ENCODE measurements around the gene HOXD8. TPM values are rescaled to one million over a fixed set of nuclear protein-coding genes. Genes with fewer than 3 reads are reported as not detected.

HOXD8 gene
- total and polyA plus RNA-seq, 8 donors: 0.32 to 2.9 (median 1.8) TPM

DNA sequence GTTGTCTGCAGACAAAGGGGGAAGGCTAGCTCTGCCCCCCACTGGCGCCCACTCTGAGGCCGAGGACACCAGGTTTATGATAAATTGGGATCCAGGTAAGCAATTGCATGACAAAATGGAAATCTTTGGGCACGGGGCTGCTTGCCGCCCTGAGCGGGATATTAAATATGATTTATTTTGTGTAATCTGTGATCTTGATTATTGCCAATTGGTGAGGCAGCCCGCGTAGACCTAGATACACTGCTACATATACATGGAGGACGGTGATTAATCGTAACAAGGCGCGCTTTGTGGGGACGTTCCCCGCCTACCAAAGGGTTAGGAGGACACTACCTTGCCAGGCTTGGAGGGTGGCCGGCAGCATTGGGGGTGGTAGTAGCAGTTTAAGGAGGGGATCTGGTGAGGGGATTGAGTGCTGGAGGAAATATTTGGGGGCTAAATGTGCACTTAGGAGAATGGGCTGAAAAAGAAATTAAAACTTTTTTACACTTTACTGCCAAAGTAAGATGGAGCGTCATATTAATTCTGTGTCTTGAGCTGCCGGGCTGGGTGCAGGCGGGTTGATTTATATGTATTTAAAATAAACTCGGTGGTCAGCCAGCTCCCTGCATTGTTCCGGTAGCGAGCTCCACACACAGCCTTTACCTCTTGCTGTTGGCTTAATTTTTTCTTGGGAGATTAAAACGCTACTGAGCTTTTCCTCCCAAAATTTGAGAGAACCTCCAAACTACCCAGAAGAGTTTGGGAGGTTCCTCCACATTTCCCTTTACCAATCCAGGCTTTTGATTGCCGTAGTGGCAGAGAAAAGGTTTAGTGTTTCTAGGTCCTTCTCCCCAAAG lies 31.7 kb downstream of the HOXD8 start:
- Histone ChIP-seq H3K36me3 (no peaks in the 10 kb centered on the region), H3K27me3 (peaks cover 100% of the 10 kb centered on the region in 2 donors), H3K4me1 (peaks cover 0 to 14% of the 10 kb centered on the region in 2 donors), H3K9me3 (no peaks in the 10 kb centered on the region), H3K27ac (no peak overlapping the region), H3K4me3 (no peak overlapping the region)
- ATAC-seq (no peak), DNase-seq (no peak)
- intact Hi-C loops (cut with DNase I): no loop called here
- TF ChIP-seq, protein P1, sequence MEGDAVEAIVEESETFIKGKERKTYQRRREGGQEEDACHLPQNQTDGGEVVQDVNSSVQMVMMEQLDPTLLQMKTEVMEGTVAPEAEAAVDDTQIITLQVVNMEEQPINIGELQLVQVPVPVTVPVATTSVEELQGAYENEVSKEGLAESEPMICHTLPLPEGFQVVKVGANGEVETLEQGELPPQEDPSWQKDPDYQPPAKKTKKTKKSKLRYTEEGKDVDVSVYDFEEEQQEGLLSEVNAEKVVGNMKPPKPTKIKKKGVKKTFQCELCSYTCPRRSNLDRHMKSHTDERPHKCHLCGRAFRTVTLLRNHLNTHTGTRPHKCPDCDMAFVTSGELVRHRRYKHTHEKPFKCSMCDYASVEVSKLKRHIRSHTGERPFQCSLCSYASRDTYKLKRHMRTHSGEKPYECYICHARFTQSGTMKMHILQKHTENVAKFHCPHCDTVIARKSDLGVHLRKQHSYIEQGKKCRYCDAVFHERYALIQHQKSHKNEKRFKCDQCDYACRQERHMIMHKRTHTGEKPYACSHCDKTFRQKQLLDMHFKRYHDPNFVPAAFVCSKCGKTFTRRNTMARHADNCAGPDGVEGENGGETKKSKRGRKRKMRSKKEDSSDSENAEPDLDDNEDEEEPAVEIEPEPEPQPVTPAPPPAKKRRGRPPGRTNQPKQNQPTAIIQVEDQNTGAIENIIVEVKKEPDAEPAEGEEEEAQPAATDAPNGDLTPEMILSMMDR (IDR thresholded peaks at IDR 0.05): no peak

DNA sequence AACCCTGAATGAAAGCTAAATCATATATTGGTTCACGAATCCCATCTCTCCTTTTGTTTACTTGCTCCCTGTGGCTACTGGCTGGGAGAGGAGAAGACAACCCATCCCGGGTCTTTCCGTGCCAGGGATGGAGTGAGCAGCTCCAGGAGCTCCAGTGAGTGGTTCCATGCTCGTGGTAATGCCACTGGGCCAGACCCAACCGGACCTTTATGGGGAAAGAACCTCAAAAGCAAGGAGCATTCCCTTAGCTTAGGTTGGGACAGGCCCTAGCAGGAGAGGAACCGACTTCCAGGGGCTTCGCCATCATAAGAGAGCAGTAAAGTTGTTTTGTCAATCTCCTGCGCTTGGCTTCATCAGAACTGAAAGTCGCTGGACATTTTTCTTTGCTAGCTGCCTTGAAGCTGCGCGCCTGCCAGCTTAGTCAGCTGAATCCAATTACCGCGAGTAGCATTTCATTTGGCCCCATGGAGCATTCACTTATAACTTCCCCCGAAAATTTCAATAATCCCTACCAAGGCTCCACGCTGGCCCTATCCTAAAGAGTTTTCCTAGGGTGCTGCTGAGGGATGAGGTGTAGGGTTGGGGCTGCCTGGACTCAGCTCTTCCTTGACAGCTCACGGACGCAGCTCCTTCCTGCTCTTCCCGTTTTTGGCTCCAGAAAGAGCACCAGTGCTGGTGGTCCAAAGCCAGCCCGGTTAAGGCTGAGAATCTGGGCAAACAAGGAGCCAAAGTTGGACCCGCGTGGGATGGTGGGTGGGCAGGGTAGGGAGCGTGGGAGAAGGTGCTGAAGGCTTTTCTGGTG lies 32.5 kb downstream of the HOXD8 start:
- intact Hi-C loops (cut with DNase I): no loop called here
- ATAC-seq (no peak), DNase-seq (no peak)
- Histone ChIP-seq H3K9me3 (no peaks in the 10 kb centered on the region), H3K27me3 (peaks cover 100% of the 10 kb centered on the region in 2 donors), H3K27ac (no peak overlapping the region), H3K36me3 (no peaks in the 10 kb centered on the region), H3K4me1 (peaks cover 0 to 14% of the 10 kb centered on the region in 2 donors), H3K4me3 (no peak overlapping the region)
- TF ChIP-seq, protein P1 (IDR thresholded peaks at IDR 0.05): no peak

DNA sequence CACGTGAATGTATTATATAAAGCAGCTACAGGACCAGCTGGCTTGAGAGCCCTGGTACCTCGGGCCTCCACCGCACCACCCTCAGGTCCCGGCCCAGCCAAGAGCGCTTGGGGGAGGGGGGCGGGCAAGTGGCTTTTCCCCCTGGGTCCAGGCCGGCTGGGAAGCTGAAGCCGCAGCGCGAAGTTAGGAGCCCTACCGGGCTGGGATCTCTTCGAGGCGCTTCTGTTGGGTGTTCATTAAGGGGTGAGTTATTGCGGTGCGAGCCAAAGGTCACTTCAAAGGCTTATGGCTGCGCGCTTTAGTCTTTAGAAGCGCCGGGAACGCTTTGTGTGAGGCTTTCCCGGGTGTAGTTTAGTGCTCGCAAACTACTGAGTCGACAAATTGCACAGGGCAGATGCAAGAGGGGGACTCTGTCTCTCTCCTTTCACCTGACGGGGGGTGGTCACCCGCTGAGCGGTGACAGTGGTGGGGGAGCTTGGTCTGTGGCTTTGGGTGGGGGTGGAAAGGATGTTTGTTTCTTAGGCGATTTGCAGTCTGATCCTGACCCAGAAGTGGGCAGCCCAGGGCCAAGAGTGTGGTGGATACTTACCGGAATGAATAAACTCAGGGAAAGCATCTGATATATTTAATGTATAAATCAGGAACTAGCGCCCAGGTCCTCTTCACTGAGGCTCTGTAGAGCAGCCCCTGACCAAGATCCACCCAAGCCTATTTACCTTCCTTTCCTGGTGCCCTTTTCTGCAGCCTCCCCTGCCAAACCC lies 33.6 kb downstream of the HOXD8 start:
- Histone ChIP-seq H3K9me3 (no peaks in the 10 kb centered on the region), H3K4me1 (peaks cover 0 to 14% of the 10 kb centered on the region in 2 donors), H3K27me3 (peaks cover 99 to 100% of the 10 kb centered on the region in 2 donors), H3K4me3 (no peak overlapping the region), H3K36me3 (no peaks in the 10 kb centered on the region), H3K27ac (no peak overlapping the region)
- TF ChIP-seq, protein P1 (IDR thresholded peaks at IDR 0.05): no peak
- ATAC-seq (no peak), DNase-seq (no peak)
- intact Hi-C loops (cut with DNase I): no loop called here

DNA sequence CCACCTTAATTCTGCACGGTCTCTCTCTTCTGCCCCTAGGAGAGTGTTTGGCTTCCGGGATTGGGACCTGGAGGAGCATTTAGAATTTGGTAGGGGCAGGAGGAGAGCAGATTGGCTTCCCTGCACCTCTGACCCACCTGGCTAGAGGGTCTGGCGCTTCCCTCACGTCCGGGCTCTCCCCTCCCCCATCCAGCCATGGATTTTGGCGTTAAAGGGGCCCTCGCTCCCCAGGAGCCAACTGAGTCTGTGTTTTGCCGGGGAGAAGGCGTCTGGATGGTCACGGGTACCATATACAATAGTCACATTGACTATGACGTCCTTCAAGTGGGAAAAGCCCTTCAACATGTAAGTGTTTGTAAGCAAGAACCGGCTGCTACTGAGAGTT lies 34.2 kb downstream of the HOXD8 start:
- ATAC-seq (no peak), DNase-seq (no peak)
- TF ChIP-seq, protein P1 (IDR thresholded peaks at IDR 0.05): no peak
- Histone ChIP-seq H3K4me1 (peaks cover 0 to 14% of the 10 kb centered on the region in 2 donors), H3K36me3 (no peaks in the 10 kb centered on the region), H3K4me3 (no peak overlapping the region), H3K27me3 (peaks cover 93 to 100% of the 10 kb centered on the region in 2 donors), H3K27ac (no peak overlapping the region), H3K9me3 (no peaks in the 10 kb centered on the region)
- intact Hi-C loops (cut with DNase I): no loop called here

All from left lung (tissue), 10 donors.